K562 (cell line): ENCODE results near the gene MAPKAPK2. TPM values are rescaled to one million over a fixed set of nuclear protein-coding genes. Genes with fewer than 3 reads are reported as not detected.

ENCODE experiments used
- CHD7 ChIP-seq: fragments of 200-600 bp; sonication (generic); IDR thresholded peaks from one replicate; pipeline ENCODE4 v1.6.1; 2012; ENCODE audit warnings: mild to moderate bottlenecking, low read depth, low read length, inconsistent platforms
- EGR1 ChIP-seq: fragments of 450-650 bp; conservative IDR thresholded peaks from 2 replicates; pipeline ENCODE4 v1.6.1; 2017; ENCODE audit warnings: mild to moderate bottlenecking
- KLF13 ChIP-seq: fragments of 450-650 bp; IDR thresholded peaks from 2 replicates; pipeline ENCODE4 v1.6.1; 2016; ENCODE audit warnings: missing genetic modification characterization, low read depth, mild to moderate bottlenecking, missing compliant biosample characterization, moderate library complexity, borderline replicate concordance
- MCM2 ChIP-seq: fragments of 450-650 bp; IDR thresholded peaks from 2 replicates; pipeline ENCODE4 v1.6.1; 2017; ENCODE audit warnings: low read depth, mild to moderate bottlenecking
- NR3C1 ChIP-seq: sonication (generic); formaldehyde crosslinking; IDR thresholded peaks from 2 replicates; pipeline ENCODE4 v1.8.1; 2022; ENCODE audit warnings: missing genetic modification reagents
- PHB2 ChIP-seq: fragments of 450-650 bp; IDR thresholded peaks from 2 replicates; pipeline ENCODE4 v1.6.1; 2017; ENCODE audit warnings: low read depth
- RBM17 ChIP-seq: fragments of 200-400 bp; formaldehyde crosslinking; IDR thresholded peaks from 2 replicates; pipeline ENCODE4 v1.6.1; 2017; ENCODE audit warnings: low read depth, mild to moderate bottlenecking, low read length, borderline replicate concordance
- ZBTB33 ChIP-seq: sonication (generic); formaldehyde crosslinking; IDR thresholded peaks from 2 replicates; pipeline ENCODE4 v1.8.1; 2023; ENCODE audit warnings: mild to moderate bottlenecking, missing genetic modification reagents
- ZNF592 ChIP-seq: fragments of 450-650 bp; IDR thresholded peaks from 2 replicates; pipeline ENCODE4 v1.6.1; 2017; ENCODE audit warnings: antibody characterized with exemption, mild to moderate bottlenecking
- ZNF778 ChIP-seq: fragments of 450-650 bp; formaldehyde crosslinking; IDR thresholded peaks from 2 replicates; pipeline ENCODE4 v1.4.0; 2020; ENCODE audit warnings: mild to moderate bottlenecking, moderate library complexity
- polyA plus RNA-seq, 8 experiments: library from polyadenylated mRNA; depleted of rRNA in 4 of 8; stranded (reverse) in 5 of 8; unstranded in 3 of 8; fragments of >200 nt; fragmentation: Nextera tagmentation in 2 of 8; fragmentation: Illumina TruSeq in 1 of 8; extraction: Ambion mirVana in 2 of 8; extraction: Trizol in 1 of 8; gene quantifications; 2 replicates each; pipeline versions ENCODE4 v1.2.1 to v1.2.3, GENCODE V29; 2011 to 2014; ENCODE audit warnings: inconsistent platforms in 1 of 8, missing spikeins in 1 of 8
- total RNA-seq, 7 experiments: library from RNA; depleted of rRNA in 6 of 7; stranded (reverse); fragments of >200 nt in 6 of 7; fragmentation: Illumina TruSeq in 2 of 7; extraction: Trizol in 2 of 7; gene quantifications; 2 replicates each; pipeline versions ENCODE4 v1.2.1 to v1.2.3, GENCODE V29; 2011 to 2021; ENCODE audit warnings: low replicate concordance in 1 of 7

Gene MAPKAPK2
- total and polyA plus RNA-seq, 9 of the 15 experiments (the other 6 are each of a cell fraction or from before 2014, with no cell fraction given) = 0.63 to 94.2 (median 52.1) TPM

GRCh38 chr1:206672011-206672688, 12.6 kb upstream of the MAPKAPK2 start (continued):
- TF ChIP-seq CHD7 = no peak
- no peak for TF ChIP-seq ZBTB33 (CRISPR knock-in tag)
- no peak for TF ChIP-seq KLF13 (tag)
- TF ChIP-seq ZNF592 = peak; percentile 76
- no peak for TF ChIP-seq NR3C1 (CRISPR knock-in tag)
- TF ChIP-seq ZNF778 (CRISPR knock-in tag) = no peak
- no peak for TF ChIP-seq MCM2
- peak; percentile 95 for TF ChIP-seq EGR1
- TF ChIP-seq RBM17 = no peak
- TF ChIP-seq PHB2 = peak; percentile 54; the same call in 1 of the 2 replicates
